GM19025 (cell line): ENCODE measurements around the gene MMP7.
"Not testable (repeated sequence)": the region's sequence is repeated elsewhere in the genome, so short reads cannot be mapped to it uniquely, and the experiment has no call there.

Experiments
- ATAC-seq: cut with Tn5 transposase; IDR thresholded peaks from one replicate; pipeline ENCODE4 v1.9.1; 2021; ENCODE audit warnings: mild to moderate bottlenecking, low read depth, moderate library complexity; ENCODE audit not compliant: unreplicated experiment

MMP7 gene

DNA sequence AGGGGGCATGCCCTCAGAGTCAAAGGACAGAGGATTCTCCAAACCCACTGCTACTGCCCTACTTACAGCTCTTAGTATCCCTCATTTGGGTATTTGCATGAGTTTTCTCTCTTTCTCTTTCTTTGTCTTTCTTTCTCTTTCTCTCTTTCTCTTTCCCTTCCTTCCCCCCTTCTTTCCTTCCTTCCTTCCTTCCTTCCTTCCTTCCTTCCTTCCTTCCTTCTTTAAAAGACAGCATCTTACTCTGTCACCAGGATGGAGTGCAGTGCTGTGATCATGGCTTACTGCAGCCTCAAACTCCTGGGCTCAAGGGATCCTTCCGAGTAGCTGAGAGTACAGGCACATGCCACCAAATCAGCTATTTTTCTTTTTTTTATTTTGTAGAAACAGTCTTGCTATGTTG lies 14.0 kb upstream of the MMP7 start:
- ATAC-seq, result no peak

DNA sequence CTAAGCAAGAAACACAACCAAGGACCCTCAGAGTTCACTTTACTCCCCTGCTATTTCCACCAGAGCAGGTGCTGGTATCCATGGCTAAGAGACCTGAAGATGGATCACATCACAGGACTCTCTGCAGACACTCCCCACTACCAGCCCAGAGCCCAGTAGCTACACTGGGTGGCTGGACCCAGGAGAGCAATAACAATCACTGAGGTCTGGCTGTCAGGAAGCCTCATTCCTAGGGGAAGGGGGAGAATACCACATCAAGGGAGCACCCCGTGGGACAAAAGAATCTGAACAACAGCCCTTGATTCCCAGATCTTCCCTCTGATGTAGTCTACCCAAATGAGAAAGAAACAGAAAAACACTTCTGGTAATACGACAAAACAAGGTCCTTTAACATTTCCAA lies 9.0 kb upstream of the MMP7 start:
- no peak for ATAC-seq

DNA sequence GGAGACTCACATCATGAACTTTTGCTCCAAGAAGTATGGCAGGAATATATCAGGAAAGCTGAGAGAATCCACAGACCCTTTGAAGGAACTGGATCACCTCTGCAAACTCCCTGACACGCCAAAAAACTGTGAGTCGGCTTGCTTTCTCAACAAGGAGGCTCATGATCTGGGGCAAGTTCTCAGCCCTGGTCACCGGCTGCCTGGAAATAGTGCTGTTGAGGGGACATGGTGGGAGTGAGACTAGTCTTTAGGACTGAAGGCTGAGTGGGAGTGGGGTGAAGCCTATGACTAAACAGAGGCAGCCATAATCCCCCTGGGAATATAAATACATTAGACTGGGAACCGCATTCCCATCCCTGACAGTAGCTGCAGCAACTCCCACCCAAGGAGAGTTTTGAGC lies 8.4 kb upstream of the MMP7 start:
- ATAC-seq, result no peak

DNA sequence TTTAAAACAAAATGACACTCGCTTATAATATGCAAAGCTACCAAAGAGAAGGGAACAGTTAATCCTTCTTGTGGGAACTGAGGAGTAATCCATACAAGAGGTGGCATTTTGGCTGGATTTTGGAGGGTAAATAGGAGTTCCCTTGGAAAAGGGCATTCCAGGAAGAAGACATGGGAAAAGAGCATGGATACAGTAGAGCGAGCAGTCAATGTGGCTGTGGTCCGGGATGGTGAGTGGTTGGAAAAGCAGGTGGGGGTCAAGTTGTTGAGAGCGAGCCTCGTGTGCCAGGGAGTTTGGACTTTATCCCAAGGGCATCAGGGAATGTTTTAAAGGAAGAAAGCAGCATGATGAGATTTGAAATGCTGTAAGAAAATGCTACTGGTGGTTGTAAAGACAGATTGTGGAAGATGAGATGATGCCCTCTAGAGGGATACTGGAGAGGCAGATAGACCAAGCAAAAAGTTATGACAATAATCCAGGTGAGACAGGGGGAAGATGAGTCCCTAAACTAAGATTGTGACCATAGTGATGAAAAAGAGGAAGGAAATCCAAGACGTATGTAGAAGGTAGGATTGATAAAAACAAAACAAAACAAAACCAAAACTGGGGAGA lies 3.8 kb upstream of the MMP7 start:
- ATAC-seq, result no peak

DNA sequence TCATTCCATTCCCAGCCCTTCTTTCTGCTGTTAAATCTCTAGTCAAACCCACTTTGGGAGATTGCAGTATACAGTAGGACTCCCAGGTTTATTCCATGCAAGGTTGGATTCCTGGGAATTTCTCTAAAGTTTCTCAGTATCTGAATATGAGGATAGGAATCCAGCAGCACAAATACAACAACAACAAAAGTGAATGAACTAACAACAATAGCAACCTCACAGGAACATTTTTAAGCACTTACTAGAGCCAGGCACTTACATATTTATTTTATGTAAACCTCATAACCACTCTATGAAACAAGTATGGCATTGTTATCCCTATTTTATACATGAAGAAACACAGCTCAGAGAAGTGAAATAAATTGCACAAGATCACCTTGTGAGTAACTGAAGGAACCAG lies 1.9 kb downstream of the MMP7 start:
- ATAC-seq, result no peak

DNA sequence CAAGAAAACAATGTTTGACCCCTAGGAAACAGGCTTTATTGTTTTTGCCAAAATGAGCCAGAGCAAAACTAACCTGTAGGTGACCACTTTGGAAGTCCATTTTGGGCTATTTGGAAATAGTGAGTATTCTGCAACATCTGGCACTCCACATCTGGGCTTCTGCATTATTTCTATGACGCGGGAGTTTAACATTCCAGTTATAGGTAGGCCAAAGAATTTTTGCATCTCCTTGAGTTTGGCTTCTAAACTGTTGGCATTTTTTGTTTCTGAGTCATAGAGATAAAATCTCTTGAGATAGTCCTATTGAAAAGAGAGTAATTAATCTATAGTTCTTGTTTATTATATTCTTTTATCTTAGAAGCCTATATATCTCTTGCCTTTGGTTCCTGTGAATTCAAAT lies 2.9 kb downstream of the MMP7 start:
- no peak for ATAC-seq

DNA sequence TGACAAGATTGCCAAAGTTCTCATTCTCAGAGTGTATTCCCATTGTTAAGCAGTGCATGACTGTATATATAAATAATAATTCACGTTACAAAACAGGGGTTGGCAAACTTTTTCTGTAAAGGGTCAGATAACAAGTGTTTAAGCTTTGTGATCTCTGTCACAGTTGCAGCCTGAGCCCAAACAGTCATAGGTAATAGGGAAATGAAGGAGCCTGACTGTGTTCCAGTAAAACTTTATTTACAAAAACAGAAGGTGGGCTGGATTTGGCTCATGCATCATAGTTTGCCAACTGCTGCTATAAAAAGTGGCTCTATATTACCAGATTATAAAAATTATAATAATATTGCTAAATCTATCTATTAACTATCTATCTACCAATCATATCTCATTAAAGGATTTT lies 3.5 kb downstream of the MMP7 start:
- ATAC-seq, result no peak

DNA sequence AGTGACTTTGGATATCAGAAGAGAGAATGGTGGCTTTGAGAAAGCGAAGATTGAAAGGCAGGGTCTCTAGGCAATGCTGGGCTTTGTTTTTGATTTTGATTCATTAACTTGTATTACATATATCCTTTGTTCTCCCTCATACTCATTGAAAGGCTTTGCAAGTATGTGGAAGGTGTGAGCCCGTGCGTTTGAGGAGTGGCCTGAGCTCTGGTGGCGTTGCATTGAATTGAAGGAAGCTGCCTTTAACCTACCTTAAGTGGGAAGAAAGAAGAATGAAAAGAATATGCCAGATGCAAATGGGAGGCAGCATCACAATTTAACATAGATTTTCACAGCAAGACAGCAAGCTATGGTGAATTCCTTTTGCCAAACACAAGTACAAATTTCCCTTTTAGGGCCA lies 6.7 kb downstream of the MMP7 start:
- ATAC-seq, result no peak

DNA sequence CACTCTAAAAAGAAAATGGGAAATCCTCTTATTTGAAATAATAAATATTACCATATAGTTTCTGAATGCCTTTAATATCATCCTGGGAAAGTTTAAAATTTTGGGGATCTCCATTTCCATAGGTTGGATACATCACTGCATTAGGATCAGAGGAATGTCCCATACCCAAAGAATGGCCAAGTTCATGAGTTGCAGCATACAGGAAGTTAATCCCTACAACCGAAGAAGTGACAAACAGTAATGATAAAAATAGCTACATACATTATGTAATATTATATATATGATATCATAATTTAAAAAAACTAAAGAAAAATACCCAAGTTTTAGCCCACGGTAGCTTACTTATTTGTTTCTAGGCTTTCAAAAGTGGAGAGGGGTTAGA lies 7.4 kb downstream of the MMP7 start:
- no peak for ATAC-seq

DNA sequence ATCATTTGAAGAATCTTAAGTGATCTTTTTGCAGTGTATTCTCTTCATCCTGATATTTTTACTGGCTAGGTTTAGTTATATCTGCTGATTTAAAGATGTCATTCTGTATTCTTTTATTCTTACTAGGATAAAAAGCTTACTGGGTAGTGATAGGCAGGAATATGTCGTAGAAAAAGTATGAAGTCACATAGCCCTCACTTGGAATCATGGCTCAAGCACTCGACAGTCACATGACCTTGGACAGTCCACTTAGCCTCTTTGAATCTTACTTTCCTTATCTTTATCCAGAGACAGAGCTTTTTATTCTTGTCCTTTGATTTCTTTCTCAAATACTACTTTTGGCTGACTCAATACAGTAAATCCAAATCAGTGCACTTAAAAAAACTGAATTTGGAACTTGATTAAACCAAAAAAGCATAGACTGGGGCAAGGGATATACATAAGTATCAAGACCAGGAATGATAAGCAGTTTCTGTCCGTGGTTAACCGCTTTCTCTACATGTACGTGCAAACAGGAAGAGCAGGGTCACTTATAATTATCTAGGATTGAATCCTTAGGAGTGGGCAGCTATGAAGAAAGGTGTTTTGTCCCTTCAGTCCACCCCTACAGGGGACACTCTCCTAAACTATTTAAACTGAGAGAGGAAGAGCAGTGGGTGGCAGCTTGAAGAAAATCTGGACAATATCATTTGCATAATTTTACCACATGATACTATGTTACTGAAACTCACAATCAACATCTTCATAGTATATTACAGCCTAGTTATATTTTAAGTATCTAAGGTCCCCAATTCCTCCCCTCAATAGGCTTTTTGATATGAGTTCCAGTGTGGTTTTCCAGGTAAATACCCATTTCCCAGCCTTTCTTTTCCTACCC lies 8.0 kb downstream of the MMP7 start:
- no peak for ATAC-seq

DNA sequence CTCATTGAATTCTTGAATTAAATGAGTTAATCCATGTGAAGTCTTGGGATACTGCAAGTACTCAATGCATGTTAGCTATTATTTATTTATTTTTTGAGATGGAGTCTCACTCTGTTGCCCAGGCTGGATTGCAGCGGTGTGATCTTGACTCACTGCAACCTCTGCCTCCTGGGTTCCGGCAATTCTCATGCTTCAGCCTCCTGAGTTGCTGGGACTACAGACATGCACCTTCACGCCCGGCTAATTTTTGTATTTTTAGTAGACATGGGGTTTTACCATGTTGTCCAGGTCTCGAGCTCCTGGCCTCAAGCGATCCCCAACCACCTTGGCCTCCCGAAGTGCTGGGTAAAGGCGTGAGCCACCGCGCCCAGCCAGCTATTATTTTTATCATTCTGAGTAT lies 9.4 kb downstream of the MMP7 start:
- ATAC-seq, result no peak

DNA sequence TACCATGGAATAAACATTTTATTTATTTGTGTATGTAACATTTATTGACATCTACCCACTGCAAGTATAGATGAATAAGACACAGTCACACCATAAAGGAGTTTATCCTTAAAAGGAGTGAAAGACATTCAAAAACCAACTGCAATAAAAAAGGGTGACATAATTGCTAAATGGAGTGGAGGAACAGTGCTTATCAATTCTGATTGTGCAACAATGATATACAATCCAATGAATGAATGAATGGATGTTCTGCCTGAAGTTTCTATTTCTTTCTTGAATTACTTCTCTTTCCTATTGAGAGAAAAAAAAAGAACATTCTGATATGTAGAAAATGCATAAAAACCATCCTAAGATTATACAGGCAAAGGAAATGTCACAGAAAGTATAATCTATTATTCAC lies 10.0 kb downstream of the MMP7 start:
- no peak for ATAC-seq

DNA sequence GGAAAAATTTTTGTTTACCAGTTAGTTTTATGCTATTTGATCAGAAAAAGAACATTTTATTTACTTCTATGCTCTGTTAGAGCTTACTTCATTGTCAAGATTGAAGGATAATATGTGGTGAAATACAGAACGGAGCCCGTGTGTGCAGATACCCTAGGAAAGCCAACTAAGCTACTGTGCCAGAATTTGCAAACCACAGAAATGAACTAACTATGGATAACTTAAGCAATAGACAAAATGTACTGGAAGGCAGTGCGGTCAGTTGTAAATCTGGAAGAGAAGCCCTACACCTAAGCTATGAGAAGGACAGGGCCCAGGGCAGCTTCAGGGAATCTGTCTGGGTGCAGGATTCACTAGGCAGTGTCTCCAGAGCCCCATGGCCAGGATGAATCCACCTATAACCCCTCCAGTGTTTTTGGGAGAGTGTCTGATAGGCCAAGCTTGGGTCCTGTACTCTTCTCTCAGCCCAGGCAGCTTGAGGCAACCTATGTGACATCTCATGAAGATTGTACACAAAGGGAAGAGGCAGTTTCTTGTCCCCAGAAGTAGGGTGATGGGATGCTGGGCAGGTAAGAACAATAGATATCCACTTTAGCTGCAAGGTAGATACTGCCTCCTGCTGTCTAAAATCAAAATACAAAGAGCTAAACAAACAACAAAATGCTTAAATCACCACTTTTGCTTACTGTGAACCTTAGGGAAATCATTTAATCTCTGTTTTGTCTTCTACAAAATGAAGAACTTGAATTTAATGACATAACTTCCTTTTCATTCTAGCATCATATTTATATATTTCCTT lies 12.1 kb downstream of the MMP7 start:
- no peak for ATAC-seq

DNA sequence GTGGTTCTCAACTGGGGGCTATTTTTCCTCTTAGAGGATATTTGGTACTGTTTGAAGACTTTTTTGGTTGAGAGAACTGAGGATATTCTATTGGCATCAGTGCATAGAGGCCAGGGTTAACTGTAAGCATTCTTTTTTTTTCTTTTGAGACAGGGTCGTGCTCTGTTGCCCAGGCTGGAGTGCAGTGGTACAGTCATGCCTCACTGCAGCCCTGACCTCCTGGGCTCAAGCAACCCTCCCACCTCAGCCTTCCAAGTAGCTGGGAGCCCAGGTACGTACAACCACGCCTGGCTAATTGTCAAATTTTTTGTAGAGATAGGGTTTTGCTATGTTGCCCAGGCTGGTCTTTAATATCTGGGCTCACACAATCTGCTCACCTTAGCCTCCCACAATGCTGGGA lies 12.9 kb downstream of the MMP7 start:
- no peak for ATAC-seq

DNA sequence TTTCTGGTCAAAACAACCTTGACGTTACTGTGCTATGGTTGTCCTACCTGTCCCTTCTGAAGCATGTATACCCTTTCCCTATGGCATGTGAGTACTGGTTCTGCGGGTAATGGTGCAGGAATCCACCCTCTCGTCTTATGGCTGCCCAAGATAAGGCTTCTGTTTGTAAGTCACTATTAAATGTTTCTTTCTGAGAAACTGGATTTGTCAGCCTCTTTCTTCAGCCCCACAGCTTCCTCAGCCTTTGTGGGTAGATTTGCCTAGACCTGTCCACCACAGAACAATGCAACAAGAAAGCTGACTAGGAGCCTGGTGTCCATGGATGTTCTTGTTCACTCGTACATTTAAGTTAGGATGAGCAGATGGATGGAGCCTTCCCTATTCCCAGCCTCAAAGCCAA lies 14.4 kb downstream of the MMP7 start:
- ATAC-seq, result no peak

DNA sequence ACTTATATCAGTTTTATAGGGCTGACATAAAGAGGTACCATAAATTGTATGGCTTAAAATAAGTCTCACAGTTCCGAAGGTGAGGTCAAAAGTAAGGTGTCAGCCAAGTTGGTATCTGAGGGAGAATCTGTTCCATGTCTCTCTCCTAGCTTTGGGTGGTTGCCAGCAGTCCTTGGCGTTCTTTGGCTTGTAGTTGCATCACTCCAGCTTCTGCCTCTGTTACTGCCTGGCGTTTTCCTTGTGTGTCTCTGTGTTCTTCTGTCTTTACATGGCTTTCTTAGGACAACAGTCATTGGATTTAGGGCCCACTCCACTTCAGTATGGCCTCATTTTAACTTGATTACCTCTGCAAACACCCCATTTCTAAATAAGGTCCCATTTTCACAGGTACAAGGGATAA lies 16.7 kb downstream of the MMP7 start:
- no peak for ATAC-seq

DNA sequence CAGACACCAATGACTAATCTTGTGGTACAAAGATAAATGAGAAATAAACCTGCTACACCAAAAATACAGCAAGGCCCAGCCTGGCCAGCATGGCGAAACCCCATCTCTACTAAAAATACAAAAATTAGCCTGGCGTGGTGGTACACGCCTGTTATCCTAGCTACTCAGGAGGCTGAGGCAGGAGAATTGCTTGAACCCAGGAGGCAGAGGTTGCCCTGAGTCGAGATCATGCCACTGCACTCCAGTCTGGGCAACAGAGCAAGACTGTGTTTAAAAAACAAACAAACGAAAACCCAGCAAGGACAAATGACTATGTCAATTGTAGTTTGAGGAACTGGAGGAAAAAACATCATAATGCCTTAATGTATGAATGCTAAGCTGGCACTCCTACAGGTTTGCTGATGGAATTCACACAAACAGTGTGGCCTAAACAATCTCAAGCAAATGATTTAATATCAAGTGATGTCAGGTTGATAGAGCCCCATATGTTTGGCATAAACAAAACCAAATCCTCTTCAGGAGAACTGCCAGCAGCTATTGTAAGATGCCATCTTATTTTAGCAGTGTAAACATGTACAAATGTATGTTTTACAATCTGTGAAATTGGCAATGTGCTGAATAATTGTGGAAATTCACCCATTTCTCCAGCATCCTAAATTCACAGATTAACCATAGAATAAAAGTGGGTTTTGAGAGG lies 20.0 kb downstream of the MMP7 start:
- ATAC-seq, result no peak

DNA sequence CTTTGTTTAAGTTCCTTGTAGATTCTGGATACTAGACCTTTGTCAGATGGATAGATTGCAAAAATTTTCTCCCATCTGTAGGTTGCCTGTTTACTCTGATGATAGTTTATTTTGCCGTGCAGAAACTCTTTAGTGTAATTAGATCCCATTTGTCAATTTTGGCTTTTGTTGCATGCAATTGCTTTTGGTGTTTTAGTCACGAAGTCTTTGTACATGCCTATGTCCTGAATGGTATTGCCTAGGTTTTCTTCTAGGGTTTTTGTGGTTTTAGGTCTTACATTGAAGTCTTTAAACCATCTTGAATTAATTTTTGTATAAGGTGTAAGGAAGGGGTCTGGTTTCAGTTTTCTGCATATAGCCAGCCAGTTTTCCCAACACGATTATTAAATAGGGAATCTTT lies 27.7 kb downstream of the MMP7 start:
- ATAC-seq, result not testable (repeated sequence)

DNA sequence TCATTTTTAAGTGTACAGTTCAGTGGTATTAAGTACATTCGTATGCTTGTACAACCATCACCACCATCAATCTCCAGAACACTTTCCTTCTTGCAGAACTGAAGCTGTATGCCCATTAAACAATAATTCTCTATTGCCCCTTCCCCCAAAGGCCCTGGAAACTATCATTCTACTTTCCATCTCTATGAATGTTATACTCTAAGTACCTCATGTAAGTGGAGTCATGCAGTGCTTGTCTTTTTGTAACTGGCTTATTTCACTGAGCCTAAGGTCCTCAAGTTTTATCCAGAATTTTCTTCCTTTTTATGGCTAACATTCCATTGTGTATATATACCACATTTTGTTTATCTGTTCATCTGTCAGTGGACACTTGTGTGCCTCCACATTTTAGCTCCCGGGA lies 29.7 kb downstream of the MMP7 start:
- ATAC-seq, result no peak

DNA sequence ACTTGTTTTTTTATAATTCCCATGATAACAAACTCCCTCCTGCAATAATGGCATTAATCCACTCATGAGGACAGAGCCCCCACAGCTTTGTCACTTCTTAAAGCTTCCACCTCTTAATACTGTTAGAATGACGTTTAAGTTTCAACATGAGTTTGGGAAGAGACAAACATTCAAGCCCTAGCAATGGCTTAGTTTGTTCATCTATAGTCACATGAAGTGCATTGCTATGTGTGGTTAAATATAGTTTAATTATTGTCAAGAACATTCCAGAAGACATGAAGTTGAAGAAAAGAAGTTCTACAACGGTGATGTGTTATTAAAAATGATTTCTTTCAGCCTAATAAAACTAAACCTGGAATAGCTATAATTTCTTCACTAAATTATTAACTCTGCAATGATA lies 30.6 kb downstream of the MMP7 start:
- ATAC-seq, result no peak

DNA sequence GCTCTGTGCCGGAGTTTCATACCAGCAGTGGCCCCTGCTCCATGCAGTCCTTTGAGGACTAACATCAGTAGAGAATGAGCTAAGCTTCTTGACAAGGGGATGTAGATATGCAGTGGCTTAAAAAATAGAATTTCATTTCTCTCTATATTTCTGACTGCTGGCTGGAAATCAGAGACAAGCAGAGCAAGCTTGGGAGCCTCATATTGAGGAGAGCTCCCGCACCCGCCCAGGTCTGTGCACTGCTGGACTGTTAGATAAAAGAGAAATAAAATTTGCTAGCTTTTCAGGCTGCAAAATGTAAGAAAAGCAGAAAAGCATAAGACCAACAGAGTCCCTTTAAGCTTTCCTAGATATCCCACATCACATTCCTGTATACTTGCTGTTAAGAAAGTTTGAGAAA lies 31.4 kb downstream of the MMP7 start:
- no peak for ATAC-seq
